ENCODE measurements around the gene CA10.

CA10 gene

GRCh38 chr17:51813140-51813783 is 345.3 kb downstream of the CA10 start:
- DNase-seq = no peak

- DNase-seq = no peak
These were observed 351.1 kb downstream of the CA10 start for GRCh38 chr17:51807460-51807859.

GRCh38 chr17:51805765-51806164 is 352.7 kb downstream of the CA10 start:
- DNase-seq = no peak

GRCh38 chr17:51805185-51805584 is 353.3 kb downstream of the CA10 start:
- no peak for DNase-seq

GRCh38 chr17:51803161-51803560 is 355.4 kb downstream of the CA10 start:
- no peak for DNase-seq

- DNase-seq = no peak
These were observed 356.0 kb downstream of the CA10 start for GRCh38 chr17:51802544-51802943.

GRCh38 chr17:51801626-51802025 is 356.9 kb downstream of the CA10 start:
- DNase-seq = no peak

GRCh38 chr17:51799981-51800380 is 358.5 kb downstream of the CA10 start:
- DNase-seq = no peak

- no peak for DNase-seq
These were observed 359.3 kb downstream of the CA10 start for GRCh38 chr17:51799240-51799639.

- DNase-seq = no peak
These were observed 361.4 kb downstream of the CA10 start for GRCh38 chr17:51797150-51797549.

GRCh38 chr17:51796026-51796425 is 362.5 kb downstream of the CA10 start:
- no peak for DNase-seq

GRCh38 chr17:51795401-51795800 is 363.1 kb downstream of the CA10 start:
- no peak for DNase-seq

- DNase-seq = no peak
These were observed 364.0 kb downstream of the CA10 start for GRCh38 chr17:51794466-51794865.

- no peak for DNase-seq
These were observed 364.8 kb downstream of the CA10 start for GRCh38 chr17:51793686-51794085.

GRCh38 chr17:51778842-51779241 is 379.7 kb downstream of the CA10 start:
- no peak for DNase-seq

- DNase-seq = no peak
These were observed 388.3 kb downstream of the CA10 start for GRCh38 chr17:51770027-51770759.

GRCh38 chr17:51769231-51769630 is 389.3 kb downstream of the CA10 start:
- DNase-seq = no peak

- no peak for DNase-seq
These were observed 389.8 kb downstream of the CA10 start for GRCh38 chr17:51768706-51769105.

GRCh38 chr17:51767287-51767686 is 391.2 kb downstream of the CA10 start:
- no peak for DNase-seq

GRCh38 chr17:51765282-51766135 is 393.0 kb downstream of the CA10 start:
- DNase-seq = no peak

- DNase-seq = peak; percentile 8
These were observed 394.0 kb downstream of the CA10 start for GRCh38 chr17:51764387-51764971.

GRCh38 chr17:51763058-51763457 is 395.5 kb downstream of the CA10 start:
- no peak for DNase-seq

- DNase-seq = no peak
These were observed 397.4 kb downstream of the CA10 start for GRCh38 chr17:51761105-51761504.

All from NK-92 treated with Interleukin-12 subunit alpha and Interleukin-12 subunit beta, amount 100 ng/mL, for 24 hours (cell line).